SK-N-SH treated with all-trans-retinoic acid at 6 μM for 48 hours (cell line): ENCODE results near the gene DPYSL5.

ENCODE experiments used
- BACH2 ChIP-seq: fragments of 250-450 bp; sonication (Bioruptor Pico); IDR thresholded peaks from 2 replicates; pipeline ENCODE4 v1.9.0; 2021; ENCODE audit warnings: mild to moderate bottlenecking, borderline replicate concordance
- CSDC2 ChIP-seq: fragments of 250-450 bp; sonication (Bioruptor Pico); IDR thresholded peaks from 2 replicates; pipeline ENCODE4 v1.5.0; 2020; ENCODE audit warnings: mild to moderate bottlenecking, moderate library complexity
- ESRRG ChIP-seq: fragments of 250-450 bp; sonication (Bioruptor Pico); IDR thresholded peaks from 2 replicates; pipeline ENCODE4 v1.6.1; 2021; ENCODE audit warnings: mild to moderate bottlenecking
- OSR1 ChIP-seq: fragments of 250-450 bp; sonication (Bioruptor Pico); IDR thresholded peaks from 2 replicates; pipeline ENCODE4 v1.8.0; 2022; ENCODE audit warnings: moderate library complexity, mild to moderate bottlenecking, inconsistent platforms
- RARB ChIP-seq: fragments of 250-450 bp; sonication (Bioruptor Pico); IDR thresholded peaks from 2 replicates; pipeline ENCODE4 v1.8.0; 2021; ENCODE audit warnings: mild to moderate bottlenecking, moderate library complexity
- SNAI2 ChIP-seq: fragments of 250-450 bp; sonication (Bioruptor Pico); IDR thresholded peaks from 2 replicates; pipeline ENCODE4 v1.5.0; 2020; ENCODE audit warnings: mild to moderate bottlenecking, moderate library complexity
- TF ChIP-seq, protein P1 (sequence below): fragments of 250-450 bp; sonication (Bioruptor Pico); IDR thresholded peaks from 2 replicates; pipeline ENCODE4 v1.5.1; 2021; ENCODE audit warnings: mild to moderate bottlenecking, moderate library complexity
- TF ChIP-seq, protein P2 (sequence below): fragments of 250-450 bp; sonication (Bioruptor Pico); IDR thresholded peaks from 2 replicates; pipeline ENCODE4 v1.8.0; 2020; ENCODE audit warnings: mild to moderate bottlenecking, moderate library complexity, borderline replicate concordance

- no peak for TF ChIP-seq CSDC2 (CRISPR knock-in tag)
- TF ChIP-seq OSR1 (CRISPR knock-in tag), result no peak
- no peak for TF ChIP-seq SNAI2 (CRISPR knock-in tag)
- TF ChIP-seq, protein P1, sequence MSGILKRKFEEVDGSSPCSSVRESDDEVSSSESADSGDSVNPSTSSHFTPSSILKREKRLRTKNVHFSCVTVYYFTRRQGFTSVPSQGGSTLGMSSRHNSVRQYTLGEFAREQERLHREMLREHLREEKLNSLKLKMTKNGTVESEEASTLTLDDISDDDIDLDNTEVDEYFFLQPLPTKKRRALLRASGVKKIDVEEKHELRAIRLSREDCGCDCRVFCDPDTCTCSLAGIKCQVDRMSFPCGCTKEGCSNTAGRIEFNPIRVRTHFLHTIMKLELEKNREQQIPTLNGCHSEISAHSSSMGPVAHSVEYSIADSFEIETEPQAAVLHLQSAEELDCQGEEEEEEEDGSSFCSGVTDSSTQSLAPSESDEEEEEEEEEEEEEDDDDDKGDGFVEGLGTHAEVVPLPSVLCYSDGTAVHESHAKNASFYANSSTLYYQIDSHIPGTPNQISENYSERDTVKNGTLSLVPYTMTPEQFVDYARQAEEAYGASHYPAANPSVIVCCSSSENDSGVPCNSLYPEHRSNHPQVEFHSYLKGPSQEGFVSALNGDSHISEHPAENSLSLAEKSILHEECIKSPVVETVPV (CRISPR knock-in tag), result no peak
- no peak for TF ChIP-seq BACH2 (CRISPR knock-in tag)
- no peak for TF ChIP-seq RARB
- no peak for TF ChIP-seq ESRRG (CRISPR knock-in tag)
- TF ChIP-seq, protein P2, sequence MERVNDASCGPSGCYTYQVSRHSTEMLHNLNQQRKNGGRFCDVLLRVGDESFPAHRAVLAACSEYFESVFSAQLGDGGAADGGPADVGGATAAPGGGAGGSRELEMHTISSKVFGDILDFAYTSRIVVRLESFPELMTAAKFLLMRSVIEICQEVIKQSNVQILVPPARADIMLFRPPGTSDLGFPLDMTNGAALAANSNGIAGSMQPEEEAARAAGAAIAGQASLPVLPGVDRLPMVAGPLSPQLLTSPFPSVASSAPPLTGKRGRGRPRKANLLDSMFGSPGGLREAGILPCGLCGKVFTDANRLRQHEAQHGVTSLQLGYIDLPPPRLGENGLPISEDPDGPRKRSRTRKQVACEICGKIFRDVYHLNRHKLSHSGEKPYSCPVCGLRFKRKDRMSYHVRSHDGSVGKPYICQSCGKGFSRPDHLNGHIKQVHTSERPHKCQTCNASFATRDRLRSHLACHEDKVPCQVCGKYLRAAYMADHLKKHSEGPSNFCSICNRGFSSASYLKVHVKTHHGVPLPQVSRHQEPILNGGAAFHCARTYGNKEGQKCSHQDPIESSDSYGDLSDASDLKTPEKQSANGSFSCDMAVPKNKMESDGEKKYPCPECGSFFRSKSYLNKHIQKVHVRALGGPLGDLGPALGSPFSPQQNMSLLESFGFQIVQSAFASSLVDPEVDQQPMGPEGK (CRISPR knock-in tag), result no peak
Measured at GRCh38 chr2:26907416-26907815, 59.5 kb downstream of the DPYSL5 start.
